ENCODE measurements around the gene WDR74. TPM values are rescaled to one million over a fixed set of nuclear protein-coding genes. Genes with fewer than 3 reads are reported as not detected.

The WDR74 gene
- total and polyA plus RNA-seq, 12 donors, result 17.7 to 62.4 (median 23.7) TPM

DNA sequence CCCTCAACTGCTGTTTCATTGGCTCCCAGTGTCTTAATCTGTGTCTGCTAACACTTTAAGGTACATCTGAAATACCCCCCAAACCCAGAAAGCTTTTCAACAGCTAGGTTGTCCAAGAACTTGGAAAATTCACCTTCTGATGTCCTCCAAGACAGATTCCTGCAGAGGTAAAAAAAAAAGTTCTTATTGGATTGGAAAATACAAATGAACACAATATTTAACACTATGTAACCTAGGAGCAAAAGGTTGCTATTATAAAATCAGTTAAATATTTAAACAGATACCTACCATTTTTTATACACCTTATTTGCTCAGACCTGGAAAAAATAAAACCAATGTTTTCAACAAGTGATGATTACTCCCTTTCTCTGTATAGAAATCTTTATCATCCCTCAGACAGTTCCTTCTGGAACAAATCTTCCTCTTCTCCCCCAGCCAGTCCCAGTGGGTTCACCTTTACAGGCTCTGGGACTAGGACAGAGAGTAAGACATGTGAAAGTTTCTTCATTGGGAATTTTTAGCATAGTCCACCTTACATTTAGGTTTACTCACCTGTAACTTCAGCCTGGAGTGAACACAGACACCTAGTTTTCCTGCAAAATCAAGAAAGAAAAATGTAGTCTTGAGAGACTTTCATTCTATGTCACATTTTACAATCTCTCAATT, 13.3 kb upstream of the WDR74 start:
- no peaks in the 10 kb centered on the region for H3K27me3 ChIP-seq
- peaks cover 0 to 39% (median 29%) of the 10 kb centered on the region in 9 donors for H3K36me3 ChIP-seq
- peaks cover 12 to 44% (median 29%) of the 10 kb centered on the region in 9 donors for H3K4me1 ChIP-seq
- TF ChIP-seq, protein P1, sequence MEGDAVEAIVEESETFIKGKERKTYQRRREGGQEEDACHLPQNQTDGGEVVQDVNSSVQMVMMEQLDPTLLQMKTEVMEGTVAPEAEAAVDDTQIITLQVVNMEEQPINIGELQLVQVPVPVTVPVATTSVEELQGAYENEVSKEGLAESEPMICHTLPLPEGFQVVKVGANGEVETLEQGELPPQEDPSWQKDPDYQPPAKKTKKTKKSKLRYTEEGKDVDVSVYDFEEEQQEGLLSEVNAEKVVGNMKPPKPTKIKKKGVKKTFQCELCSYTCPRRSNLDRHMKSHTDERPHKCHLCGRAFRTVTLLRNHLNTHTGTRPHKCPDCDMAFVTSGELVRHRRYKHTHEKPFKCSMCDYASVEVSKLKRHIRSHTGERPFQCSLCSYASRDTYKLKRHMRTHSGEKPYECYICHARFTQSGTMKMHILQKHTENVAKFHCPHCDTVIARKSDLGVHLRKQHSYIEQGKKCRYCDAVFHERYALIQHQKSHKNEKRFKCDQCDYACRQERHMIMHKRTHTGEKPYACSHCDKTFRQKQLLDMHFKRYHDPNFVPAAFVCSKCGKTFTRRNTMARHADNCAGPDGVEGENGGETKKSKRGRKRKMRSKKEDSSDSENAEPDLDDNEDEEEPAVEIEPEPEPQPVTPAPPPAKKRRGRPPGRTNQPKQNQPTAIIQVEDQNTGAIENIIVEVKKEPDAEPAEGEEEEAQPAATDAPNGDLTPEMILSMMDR (IDR thresholded peaks at IDR 0.05), result no peak
- intact Hi-C loops (cut with DNase I), result loop anchor here in 1 of 10 donors (10.0 kb wide), 1 partner anchor 278 kb away; the partner anchor contains the start of gene EEF1G
- DNase-seq (no peak), ATAC-seq (no peak)
- no peaks in the 10 kb centered on the region for H3K9me3 ChIP-seq
- H3K27ac ChIP-seq, result no peak overlapping the region
- no peak overlapping the region for H3K4me3 ChIP-seq

DNA sequence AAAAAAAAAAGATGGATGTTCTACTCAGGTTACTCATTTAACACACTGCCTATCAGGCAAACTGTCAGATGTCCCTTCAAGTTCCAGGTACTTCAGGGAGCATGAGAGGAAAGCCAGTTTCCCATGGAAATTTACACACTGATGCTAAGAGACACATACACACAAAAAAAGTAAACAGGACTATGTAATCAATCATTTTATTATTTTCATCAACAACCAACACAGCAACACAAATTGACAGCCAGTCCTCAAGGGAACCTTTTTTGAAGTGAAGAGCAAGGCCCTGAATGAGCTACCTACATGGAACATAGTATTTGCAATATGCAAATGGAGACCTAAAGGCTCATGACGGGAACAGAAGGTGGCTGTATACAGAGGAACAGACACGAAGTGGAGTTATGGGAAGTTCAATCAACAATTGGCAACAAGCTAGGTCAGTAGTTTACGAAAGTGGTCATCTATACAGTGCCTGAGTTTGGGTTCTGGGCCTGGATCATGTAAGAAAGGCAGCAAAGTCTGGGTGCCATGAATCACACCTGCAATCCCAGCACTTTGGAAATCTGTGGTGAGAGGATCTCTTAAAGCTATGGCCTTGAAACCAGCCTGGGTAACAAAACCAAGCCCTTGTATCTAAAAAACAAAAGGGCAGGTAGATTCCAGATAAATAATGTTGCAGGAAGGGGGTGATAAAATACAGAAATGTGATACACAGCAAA, 12.6 kb upstream of the WDR74 start:
- no peak for ATAC-seq
- Histone ChIP-seq H3K36me3 (peaks cover 0 to 39% (median 29%) of the 10 kb centered on the region in 9 donors), H3K27ac (no peak overlapping the region), H3K4me1 (peaks cover 12 to 39% (median 29%) of the 10 kb centered on the region in 9 donors), H3K27me3 (no peaks in the 10 kb centered on the region), H3K9me3 (no peaks in the 10 kb centered on the region), H3K4me3 (no peak overlapping the region)
- DNase-seq, result no peak
- 59 to 63% methylated on average over 3 of the region's 3 CpGs for WGBS, 2 donors
- TF ChIP-seq, protein P1 (IDR thresholded peaks at IDR 0.05), result no peak
- intact Hi-C loops (cut with DNase I), result loop anchor here in 1 of 10 donors (10.0 kb wide), 1 partner anchor 277 kb away; the partner anchor contains the start of gene EEF1G

DNA sequence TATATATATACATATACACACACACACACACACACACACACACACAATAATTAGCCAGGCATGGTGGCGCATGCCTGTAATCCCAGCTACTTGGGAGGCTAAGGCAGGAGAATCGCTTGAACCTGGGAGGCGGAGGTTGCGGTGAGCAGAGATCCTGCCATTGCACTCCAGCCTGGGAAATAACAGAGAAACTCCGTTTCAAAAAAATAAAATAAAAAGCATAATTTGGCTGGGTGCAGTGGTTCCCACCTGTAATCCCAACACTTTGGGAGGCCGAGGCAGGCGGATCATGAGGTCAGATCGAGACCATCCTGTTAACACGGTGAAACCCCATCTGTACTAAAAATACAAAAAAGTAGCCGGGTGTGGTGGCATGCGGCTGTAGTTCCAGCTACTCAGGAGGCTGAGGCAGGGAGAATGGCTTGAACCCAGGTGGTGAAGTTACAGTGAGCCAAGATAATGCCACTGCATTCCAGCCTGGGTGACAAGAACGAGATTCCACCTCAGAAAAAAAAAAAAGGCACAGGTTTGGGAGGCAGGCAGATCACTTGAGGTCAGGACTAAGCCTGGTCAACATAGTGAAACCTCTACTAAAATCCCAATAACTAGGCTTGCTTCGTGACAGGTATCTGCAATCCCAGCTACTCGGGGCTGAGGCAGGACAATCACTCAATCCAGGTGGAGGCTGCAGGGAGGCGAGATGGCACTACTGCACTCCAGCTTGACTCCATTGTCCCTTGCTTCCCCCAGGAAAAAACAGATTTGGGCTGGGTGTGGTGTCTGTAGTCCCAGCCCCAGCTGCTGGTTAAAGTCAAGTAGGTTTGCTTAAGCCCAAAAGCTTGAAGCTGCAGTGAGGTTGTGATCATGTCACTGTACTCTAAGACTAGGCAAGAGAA, 11.8 kb upstream of the WDR74 start:
- intact Hi-C loops (cut with DNase I), result loop anchor here in 1 of 10 donors (10.0 kb wide), 1 partner anchor 276 kb away; the partner anchor contains the start of gene EEF1G
- Histone ChIP-seq H3K27me3 (no peaks in the 10 kb centered on the region), H3K36me3 (peaks cover 0 to 39% (median 29%) of the 10 kb centered on the region in 9 donors), H3K4me1 (peaks cover 10 to 32% (median 24%) of the 10 kb centered on the region in 9 donors), H3K27ac (no peak overlapping the region), H3K4me3 (no peak overlapping the region), H3K9me3 (no peaks in the 10 kb centered on the region)
- no peak for ATAC-seq
- 58 to 66% methylated on average over 15 of the region's 15 CpGs for WGBS, 2 donors
- no peak for DNase-seq
- TF ChIP-seq, protein P1 (IDR thresholded peaks at IDR 0.05), result no peak
